GM18519 (cell line): ENCODE results near the gene AKTIP.

Experiments
- ATAC-seq: cut with Tn5 transposase; IDR thresholded peaks from one replicate; pipeline ENCODE4 v1.9.1; 2021; ENCODE audit warnings: mild to moderate bottlenecking, moderate library complexity; ENCODE audit not compliant: unreplicated experiment, low FRiP score

The AKTIP gene

DNA sequence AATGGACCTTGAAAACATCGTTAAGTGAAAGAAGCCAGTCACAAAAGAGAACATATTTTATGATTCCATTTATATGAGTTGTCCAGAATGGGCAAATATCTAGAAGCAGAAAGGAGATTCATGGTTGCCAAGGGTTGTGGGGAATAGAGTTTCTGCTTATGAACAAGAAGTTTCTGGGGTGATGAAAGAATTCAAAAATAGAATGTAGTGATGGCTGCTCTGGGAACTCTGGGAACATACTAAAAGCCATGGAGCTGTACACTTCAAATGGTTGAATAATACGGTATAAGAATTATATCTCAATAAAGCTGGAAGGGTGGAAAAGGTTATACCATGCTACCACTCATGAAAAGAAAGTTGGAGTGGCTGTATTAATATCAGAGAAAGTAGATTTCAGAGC lies 18.5 kb downstream of the AKTIP start:
- no peak for ATAC-seq

DNA sequence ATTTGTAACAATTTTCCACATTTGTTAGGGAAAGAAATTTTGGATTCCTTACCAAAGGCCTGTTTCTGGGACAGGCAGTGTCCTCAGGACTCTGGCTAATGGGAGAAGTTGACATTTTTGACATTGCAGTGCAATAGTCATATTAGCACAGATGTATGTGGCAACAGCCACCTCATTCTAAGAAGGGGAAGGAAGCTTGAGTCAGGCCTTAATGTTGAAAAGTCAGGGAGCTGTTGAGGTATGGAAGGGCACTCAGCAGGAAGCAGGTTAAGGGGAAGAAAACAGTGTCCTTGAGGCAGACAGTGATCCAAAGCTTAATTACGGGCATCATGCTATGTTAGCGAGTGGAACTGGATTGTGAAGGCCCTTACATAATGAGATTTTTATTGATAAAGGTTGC lies 20.9 kb downstream of the AKTIP start:
- no peak for ATAC-seq

DNA sequence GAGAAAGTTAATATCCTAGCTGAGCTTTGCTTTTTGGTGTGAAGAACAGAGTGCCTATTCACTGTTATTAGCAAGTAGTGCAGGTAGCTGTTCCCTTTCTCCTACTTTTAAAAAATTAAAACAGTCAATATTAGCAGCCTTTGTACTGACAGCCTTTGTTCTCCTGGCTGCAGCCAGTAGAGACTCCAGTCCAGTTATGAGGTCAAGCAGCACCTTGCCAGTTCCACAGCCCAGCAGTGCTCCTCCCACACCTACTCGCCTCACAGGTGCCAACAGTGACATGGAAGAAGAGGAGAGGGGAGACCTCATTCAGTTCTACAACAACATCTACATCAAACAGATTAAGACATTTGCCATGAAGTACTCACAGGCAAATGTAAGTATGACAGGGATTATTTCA lies 22.6 kb downstream of the AKTIP start:
- ATAC-seq = no peak

DNA sequence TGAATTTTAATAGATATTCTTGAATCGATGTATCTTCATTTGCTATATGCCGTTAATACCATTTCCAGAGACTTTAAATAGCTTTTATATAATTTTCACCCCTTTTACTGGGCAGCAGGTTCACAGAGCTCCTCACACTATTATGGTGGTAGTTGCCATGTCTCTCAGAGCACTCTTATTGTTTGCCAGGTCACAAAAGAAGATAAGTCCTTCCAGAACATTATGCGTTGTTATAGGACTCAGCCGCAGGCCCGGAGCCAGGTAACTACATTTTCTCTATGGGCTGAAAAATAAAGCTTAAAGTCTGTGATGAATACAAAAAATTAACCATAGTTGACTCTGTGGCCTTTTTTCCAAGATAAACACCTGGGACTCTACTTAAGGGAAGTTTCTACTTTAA lies 24.0 kb downstream of the AKTIP start:
- ATAC-seq = no peak

DNA sequence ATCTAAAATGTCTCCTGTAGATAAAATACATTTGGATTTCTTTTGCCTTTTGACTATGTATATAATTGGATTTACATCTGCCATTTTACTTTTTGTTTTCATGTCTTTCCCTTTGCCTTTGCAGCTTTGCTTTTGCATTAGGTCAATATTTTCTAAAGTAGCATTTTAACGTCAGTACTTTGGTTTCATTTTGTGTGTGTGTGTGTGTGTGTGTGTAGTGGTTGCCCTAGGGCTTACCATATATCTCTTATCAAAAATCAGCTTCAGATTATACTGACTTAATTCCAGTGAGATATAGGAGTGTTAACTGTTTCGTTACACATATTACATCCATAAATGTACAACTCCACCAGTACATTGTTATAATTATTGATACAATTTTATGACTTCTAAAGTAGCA lies 26.1 kb downstream of the AKTIP start:
- no peak for ATAC-seq

GRCh38 chr16:53465606-53466280 lies 37.3 kb downstream of the AKTIP start:
- no peak for ATAC-seq

- no peak for ATAC-seq
Observed at GRCh38 chr16:53458635-53459034, 44.4 kb downstream of the AKTIP start.

- ATAC-seq = peak; percentile 100
Observed at GRCh38 chr16:53457670-53458069, 45.3 kb downstream of the AKTIP start.

DNA sequence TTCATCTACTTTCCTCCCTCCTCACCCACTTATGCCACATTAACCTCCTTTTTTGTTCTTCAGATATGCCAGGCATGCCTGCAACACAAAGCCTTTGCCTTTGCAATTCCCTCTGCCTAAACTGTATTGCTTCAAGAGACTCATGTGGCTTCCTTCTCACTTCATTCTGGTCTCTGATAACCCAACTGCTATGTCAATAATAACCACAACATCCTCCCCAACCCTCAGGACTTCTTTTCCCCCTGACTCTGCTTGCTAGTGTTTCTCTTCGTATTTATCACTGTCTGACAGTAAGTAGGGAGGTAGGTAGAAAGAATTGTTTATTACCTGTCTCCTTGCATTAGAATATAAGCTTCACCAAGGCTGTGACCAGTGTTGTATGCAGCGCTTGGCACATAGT lies 46.4 kb downstream of the AKTIP start:
- no peak for ATAC-seq

DNA sequence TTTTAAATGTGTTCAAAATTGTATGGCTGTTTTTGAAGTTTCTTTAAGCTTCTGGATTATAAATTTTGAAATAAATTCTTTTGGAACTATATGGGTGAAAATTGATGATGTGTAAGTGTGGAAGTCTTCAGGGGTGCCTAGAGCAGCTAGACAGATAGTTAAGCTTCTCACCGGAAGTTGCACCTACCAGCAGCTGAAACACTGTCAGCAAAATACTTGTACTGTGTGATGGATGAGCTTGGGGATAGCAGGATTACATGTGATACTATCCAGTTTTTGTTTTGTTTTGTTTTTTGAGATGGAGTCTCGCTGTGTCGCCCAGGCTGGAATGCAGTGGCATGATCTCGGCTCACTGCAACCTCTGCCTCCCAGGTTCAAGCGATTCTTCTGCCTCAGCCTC lies 49.1 kb downstream of the AKTIP start:
- ATAC-seq = no peak

GRCh38 chr16:53449816-53450517 lies 53.0 kb downstream of the AKTIP start:
- no peak for ATAC-seq

DNA sequence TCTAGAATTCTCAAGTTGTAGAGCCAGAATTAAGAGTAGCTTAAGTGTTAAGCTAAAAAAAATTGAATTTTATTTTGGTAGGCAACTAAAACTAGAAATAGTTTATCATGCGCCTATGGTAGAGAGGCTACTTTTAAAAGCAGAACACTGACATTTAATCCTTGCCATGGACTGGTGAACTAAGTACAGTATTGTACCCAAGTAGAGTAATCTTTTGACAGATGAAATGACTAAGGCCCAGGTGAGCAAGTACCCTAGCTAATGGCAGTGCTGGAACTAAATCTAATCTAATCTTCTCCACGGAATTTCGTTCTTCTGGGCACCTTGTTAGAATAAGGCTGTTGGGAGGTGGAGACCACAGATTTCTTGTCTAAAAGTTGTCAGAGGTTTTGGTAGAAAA lies 56.9 kb downstream of the AKTIP start:
- no peak for ATAC-seq

DNA sequence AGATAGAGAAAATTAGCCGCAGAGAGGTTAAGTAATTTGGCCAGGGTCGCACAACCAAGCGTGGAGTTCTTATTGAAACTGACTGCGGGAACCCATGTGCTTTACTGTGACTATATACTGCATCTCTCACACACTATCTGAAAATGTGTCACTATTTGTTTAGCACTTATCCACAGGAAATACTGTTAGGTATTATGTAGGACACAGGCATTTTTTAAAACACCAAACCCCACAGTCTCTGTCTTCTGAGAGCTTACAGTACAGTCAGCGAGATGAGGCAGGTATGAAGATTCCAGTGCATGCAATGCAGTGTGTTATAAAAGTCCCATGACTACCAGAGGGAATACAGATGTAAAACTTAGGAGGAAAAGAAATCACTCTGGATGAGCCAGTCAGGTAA lies 57.5 kb downstream of the AKTIP start:
- ATAC-seq = no peak
